ENCODE data around the gene KRT14.
"Not testable (repeated sequence)": the region's sequence is repeated elsewhere in the genome, so short reads cannot be mapped to it uniquely, and the experiment has no call there.

The KRT14 gene

DNA sequence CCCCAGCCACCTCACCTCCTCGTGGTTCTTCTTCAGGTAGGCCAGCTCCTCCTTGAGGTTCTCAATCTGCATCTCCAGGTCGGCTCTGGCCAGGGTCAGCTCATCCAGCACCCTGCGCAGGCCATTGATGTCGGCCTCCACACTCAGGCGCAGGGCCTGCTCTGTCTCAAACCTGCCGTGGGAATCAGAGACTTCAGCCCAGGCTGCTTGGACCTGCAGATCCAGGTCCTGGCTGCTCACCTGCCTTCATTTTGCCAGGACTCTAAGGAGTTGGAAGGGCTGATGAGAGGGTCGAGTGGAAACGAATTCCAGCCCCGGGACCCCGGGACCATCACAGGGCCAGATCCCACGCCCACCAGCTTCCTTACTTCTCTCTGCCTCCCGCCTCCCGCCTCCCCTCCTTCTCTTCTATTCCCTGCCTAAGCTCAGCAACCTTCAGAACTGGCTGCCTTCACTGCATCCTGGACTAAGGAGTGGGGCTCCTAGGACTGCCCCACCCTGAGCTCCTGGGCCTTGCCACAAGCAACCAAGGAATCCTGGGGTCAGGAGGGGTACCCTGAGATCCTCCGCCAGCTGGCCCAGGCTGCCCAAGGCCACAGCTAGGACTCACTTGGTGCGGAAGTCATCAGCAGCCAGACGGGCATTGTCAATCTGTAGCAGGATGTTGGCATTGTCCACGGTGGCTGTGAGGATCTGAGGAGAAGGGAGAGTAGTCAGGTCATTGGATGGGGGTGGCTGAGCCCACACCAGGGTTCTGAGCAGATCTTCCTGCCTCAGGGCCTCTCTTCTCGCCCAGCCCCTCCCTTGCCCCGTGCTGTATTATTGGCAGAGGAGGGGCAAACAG, 35.9 kb upstream of the KRT14 start:
- DNase-seq, result not testable (repeated sequence)

DNA sequence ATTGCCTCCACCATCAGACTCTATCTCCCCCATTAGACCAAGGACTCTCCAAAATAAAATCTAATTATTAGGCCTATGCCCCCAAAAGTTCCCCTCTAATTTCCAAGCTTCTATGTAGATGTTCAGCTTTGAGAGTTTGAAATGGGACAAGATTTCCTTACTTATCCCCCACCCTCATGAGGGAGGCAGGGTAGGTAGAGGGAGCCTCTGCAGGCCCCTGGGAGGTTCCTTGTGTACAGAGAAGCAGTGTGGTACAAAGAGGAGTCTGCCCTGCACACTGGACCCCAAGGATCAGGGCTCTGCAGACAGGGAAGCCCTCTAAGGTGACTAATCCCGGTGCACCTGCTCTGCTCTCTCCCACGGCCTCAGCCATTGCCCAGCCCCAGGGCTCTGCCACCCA, 35.2 kb upstream of the KRT14 start:
- no peak for DNase-seq

DNA sequence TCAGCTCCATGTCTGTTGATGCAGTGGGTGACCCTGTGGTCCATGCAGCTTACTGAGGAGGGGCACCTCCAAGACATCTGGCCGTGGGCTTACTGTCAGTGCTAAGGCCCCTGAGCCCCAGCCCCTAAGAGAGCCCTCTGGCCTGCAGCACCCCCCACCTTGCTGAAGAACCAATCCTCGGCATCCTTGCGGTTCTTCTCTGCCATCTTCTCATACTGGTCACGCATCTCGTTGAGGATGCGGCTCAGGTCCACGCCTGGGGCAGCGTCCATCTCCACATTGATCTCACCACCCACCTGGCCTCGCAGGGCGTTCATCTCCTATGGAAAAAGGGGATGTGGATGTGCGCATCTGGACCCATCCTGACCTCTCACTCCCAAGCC, 34.7 kb upstream of the KRT14 start:
- not testable (repeated sequence) for DNase-seq

DNA sequence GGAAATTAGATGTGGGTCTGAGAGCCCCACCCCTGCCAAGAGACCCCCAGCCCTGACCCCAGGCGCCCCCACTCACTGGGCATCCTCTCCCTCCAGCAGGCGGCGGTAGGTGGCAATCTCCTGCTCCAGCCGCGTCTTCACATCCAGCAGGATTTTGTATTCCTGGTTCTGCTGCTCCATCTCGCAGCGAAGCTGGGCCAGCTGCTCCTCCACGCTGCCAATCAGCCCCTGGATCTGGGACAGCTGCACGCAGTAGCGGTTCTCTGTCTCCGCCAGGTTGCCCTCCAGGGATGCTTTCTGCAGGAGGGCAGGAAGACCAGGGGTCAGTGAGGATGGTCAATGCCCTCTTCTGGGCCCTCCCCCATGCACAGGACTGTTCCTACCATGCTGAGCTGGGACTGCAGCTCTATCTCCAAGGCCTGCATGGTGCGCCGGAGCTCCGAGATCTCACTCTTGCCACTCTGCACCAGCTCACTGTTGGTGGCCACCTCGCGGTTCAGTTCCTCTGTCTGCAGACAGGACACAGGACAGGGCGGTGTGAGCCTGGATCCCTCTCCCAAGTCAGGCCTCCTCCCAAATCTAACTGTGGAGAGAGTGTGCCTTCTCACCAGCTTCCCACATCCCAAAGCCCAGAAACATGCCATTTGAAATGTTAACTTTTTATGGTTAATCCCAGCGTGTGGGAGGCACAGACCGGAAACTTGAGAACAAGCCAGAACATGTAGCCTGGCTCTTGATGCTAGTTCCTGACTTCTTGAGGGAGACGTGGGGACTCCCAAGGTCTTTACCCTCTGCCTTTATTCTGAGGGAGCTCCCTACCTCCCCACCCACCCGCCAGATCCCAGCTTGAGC, 34.1 kb upstream of the KRT14 start:
- DNase-seq, result no peak

DNA sequence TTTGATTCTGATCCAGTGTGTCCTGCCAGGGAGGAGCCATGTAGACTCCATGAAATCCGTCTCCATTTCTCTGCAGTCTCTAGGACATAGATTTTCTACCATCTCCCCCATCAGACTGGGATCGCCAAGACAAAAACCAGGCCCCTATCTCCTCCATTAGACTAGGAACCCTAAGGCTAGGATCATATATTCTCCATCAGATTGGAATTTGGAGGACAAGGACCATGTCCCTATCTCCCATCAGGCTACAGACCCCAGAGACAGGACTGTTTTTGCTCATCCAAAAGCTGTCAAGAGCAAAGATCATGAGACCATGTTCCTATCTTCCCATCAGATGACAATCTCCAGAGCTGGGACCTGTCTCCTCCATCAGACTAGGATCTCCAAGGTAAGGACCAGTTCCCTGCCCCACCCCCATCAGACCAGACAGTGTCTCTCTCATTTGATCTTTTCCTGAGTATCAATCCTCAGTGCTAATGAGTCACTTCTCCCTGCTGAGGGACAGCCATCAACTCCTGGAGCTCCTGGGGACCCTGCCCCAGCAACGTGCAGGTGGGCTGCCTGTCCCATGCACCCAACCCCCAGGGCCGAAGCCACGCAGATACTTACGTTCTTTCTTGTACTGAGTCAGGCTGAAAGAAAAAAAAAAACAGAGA, 33.4 kb upstream of the KRT14 start:
- DNase-seq, result not testable (repeated sequence)

DNA sequence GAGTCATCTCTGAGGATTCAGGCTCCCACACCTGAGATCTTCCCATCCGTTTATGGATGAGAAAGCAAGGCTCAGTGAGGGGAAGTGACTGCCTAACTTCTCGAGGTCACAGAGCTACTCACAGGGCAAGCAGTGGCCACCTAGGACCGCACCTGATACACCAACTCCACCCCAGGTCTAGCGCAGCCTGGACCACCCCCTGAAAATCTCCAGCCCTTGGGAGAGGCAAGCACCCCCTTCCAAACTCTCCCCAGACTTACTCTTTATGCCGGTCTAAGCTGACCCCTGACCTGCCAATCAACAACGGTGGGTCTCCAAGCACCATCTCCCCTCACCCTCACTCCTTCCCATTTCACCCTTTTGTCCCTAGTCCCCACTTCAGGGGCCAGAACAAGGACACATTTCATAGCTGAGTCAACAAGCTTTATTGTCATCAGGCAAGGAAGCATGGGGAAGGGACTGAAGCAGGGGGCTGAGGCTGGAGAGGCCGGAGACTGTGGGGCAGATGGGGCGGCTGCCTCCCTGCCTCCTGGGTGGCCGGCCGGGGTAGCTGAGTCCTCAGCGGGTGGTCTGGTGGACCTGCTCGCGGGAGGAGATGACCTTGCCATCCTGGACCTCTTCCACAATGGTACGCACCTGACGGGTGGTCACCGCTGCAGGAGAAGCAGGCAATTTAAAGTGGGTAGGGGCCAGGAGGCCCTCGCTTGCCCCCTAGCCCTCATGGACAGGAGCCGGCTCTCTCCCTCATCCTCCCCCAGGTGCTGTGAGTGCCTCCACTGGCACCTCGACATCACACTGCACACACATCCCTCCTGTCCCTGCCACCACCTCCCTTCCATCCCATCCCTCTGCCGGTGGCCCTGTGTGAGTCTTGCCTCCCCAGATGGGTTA, 32.6 kb upstream of the KRT14 start:
- DNase-seq, result no peak

DNA sequence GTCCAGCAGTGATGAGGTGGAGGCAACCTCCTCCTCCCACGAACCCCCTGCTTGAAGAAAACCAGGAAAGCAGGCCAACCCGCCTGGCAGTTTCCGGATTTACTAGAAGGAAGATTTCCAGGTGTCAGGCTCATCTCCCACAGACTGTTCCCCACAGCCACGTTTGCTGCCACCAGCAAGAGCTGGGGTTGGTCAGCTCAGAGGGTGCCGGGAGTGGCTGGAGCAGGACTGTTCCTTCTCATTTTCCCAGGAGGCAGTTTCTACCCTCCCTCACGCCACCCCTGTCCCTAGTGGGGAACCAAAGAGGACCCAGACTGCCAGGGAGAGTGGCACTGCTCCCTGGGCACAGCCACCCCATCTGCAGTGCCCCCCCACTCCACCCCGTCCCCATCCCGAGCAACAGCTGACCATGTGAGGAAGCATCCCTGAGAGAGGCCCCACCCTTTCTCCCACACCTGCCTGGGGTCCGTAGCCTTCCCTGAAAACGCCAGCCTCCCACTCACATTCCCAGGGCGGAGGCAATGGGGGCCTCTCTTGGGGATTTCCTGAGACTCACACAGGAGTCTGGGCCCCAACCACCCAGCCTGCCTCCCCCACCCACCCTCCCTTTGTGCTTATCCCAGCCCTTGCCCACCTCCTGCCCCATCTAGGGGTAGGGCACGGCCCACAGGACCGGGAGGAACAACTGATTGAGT, 31.8 kb upstream of the KRT14 start:
- no peak for DNase-seq

DNA sequence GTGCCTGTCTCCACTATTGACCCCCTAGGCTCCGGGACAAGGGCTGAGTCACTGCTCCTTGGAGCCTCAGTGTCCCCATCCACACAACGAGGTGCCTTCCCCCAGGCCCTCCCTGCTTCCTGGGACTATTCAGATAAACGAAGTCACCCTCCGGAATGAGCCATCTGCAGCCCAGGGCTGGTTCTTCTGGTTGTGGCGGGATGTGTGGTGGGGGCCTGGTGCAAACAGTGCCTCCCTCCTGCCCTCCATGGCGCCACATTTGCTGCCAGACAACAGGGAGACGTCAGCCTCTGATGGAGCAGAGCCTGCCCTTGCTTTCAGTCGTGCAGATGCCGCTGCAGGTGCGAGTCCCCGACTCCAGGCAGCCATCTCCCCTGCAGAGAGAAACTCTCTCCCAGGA, 31.0 kb upstream of the KRT14 start:
- DNase-seq, result no peak

DNA sequence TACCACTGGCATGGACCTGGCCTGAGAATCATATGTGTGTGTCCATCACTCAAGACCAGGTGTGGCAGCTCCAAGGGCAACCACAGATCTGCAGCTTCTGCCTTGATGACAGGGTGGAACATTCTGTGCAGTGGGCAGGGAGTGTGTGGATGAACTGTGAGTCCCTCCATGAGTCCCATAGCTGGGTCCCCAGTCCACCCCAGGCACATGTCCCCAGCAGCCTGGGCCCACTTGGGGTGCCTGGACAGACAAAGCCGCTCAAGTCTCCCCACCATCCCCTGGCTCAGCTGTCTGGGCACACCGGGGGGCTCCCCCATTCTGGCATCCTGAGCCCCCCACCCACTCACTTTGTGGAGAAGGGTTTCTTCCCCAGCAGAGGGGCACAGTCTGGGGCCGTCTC, 30.4 kb upstream of the KRT14 start:
- no peak for DNase-seq

DNA sequence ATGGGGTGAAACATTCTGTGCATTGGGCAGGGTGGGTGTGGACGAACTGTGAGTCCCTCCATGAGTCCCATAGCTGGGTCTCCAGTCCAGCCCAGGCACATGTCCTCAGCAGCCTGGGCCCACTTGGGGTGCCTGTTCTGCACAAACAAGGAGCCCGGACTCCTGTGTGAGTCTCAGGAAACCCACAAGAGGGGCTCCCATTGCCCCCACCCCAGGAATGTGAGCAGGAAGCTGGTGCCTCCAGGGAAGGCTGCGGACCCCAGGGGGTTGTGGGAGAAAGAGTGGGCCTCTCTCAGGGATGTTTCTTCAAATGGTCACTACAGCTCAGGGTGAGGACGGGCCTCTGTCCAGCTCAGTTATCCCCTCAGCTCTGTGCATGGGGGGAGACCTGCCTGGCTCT, 29.8 kb upstream of the KRT14 start:
- DNase-seq, result not testable (repeated sequence)

DNA sequence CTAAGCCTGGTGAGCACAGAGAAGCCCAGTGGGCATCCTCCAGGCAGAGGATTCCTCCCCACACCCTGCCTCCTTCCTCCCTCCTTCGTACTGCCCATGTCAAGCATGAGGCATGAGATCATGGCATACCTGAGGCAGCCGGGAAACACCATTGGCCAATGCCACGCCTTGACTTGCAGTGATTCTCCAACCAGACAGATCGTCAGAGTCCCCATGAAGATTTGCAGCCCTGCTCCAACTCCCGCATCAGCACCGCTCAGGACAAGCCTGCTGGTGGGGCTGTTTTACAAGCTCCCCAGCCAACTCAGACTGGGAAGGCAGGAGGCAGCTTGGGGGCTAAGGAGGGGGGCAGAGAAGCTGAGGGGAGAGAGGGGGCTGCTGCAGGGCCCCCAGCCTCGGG, 28.8 kb upstream of the KRT14 start:
- no peak for DNase-seq

DNA sequence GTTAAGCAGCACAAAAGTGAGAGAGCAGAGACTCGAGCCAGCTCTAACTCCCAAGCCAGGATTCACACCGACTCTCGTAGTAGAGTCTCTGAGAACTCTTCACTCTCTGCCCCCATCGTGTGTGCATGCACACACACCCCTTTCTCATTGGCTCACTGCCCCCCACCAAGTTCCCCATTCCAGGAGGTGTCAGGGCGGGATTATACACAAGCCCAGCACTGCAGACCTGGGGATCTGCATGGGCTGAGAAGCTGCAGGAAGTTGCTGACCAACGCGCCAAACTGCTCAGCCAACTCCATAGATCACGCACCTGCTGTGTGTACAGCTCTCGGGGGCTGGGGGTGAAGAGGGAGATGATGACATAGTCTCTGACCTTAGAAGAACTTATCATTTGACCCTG, 28.1 kb upstream of the KRT14 start:
- DNase-seq, result not testable (repeated sequence)

DNA sequence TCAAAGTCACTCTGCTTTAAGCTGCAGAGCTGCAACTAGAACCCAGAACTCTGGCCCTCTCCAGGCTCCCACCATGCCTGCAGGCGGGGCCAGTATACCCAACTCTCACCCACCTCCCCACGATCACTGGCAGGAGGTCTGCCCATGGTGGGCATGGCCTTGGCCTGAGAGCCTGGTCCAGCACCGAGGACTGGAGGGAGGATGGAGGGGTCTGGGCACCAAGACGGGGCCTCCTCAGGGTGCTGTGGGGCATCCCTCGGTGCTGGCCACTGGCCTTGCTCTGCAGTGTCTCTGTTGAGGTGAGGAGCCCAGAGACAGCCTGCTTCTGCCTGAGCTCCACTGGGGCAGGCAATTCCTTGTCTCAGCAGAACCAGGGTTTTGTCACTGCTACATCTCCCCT, 27.4 kb upstream of the KRT14 start:
- DNase-seq, result no peak

DNA sequence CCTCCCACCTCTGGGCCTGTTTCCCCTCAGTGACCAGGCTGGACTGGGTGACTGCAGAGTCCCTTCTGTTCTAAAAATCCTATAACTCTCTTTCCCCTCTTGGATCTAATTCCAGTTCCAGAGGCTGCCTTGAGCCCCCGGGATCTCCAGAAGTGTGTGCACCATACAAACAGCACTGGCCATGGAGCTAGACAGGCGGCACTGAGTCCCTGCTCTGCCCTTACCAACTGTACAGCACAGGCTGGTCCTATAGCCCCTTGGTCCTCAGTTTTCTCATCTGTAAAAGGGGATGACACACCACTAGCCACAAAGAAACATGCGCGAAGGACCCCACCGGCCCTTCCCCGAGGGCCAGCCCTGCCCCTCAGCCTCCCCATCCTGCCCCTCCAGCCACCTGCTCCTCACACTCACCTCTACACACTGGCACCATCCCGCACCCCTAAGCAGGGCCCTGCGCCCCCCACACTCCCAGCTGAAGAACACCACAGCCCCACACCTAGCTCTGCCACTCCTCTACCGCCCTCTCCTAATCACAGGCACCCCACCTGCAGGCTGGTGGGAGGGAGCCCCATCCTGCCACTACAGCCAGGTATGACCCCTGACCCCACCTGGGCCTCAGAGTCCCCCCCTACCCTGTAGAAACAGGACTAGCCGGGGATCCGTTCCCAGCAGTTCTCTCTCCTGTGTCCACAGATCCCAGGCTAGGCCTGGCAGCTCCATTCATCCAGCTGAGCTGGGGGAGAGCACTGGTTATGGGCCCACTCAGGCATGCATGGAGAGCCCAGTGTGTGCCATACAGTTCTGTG, 26.8 kb upstream of the KRT14 start:
- no peak for DNase-seq

DNA sequence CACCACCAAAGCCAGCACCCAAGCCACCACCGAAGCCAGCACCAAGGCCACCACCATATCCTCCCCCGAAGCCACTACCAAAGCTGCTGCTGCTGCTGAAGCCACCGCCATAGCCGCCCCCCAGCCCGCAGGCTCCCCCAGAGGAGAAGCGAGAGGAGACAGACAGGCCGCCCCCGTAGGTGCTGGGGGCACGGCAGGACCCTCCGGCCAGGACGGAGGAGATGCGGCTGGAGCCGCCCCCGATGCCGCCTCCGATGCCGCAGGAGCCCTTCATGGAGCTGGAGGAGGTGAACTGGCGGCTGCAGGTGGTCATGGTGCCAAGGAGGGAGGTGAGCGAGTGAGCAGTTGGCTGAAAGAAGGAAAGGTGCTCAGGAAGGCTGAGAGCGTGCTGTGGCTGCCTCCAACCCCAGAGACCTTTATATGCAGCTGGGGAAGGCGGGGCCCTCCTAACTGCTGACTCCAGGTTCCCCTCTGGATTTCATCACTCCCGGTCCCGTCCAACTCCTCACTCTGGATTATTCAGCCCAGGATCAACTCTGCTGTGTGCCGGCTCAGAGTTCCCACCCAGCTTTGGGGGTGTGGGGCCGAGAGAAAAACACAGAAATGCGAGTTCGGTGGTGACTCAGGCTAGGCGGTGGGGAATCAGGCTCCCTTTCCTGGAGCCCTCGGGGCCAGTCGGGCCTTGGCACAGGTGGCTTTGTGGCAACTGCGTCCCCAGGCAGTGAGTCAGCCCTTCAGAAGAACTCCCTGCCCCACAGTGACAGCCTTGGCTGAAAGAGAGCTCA, 25.9 kb upstream of the KRT14 start, which contains the start of gene KRT16:
Gene KRT16 (minus strand): TSS at position 392 of the 785 bp plus-strand sequence. CDS start 79 bp downstream, at position 313.
- not testable (repeated sequence) for DNase-seq

DNA sequence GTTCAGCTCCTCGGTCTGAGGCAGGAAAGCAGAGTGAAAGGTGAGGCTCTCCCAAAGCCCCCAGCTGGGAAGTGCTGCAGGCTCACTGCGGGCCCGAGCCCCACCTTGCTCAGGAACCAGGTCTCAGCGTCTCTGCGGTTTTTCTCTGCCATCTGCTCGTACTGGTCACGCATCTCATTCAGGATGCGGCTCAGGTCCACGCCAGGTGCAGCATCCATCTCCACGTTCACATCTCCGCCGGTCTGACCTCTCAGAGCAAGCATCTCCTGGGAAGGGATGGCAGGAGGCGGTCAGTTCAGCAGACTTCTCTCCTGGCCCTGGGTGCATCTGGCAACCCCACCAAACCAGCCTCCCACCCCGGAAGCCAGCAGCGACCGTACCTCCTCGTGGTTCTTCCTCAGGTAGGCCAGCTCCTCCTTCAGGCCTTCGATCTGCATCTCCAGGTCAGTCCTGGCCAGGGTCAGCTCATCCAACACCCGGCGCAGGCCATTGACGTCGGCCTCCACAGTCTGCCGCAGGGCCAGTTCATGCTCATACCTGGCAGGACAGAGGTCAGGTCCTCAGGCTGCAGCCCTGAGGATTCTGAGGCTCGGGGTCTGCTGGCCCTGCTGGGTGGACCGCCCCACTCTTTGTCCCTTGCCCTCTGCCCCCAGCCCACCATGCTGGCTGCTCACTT, 24.4 kb upstream of the KRT14 start:
- no peak for DNase-seq

DNA sequence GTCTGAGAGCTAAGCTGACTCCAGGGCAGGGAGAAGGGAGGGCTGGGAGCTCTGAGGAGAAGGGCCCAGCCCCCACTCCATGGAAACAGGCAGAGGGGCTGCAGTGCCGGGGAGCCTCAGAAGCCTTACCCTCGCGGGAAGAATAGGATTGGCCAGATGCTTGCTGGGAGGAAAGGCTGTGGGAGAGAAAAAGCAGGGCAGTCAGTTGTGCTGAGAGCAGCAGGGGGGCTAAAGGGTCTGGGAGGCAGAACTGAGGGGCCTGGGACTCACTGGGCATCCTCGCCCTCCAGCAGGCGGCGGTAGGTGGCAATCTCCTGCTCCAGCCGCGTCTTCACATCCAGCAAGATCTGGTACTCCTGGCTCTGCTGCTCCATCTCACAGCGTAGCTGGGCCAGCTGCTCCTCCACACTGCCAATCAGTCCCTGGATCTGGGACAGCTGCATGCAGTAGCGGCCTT, 23.4 kb upstream of the KRT14 start:
- DNase-seq, result peak; percentile 8

DNA sequence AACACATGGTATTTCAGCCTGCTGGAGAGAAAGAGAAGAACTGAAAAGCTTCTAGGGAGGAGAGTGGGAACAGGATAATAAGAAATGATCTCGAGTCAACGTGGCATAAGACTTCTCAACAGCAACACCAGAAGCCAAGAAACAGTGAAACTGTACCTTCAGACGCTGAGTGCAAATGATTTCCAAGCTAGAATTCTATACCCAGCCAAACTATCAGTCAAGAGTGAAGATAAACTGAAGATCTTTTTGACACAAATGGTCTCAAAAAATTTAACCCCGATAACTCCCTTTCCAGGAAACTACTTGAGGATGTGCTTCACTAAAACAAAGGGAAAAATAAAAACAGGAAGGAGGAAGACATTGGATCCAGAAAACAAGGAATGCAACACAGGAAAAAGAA, 20.2 kb upstream of the KRT14 start:
- not testable (repeated sequence) for DNase-seq

DNA sequence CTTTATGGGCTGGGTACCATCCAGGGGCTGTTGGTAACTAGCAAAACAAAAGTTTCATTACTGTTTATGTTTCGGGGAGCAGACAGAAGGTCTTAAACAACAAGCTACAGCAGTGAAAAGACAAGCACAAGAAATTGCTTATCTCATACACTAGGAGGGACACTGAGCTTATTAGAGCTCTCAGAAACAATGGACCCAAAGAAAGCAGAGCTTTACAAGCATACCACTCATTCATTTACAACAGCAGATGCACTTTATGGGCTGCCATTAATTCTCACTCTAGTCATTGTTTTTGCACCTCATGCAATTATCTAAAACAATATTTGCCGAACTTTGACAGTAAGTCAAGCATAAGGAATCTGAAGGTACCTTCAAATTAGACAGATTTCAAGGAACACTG, 15.8 kb upstream of the KRT14 start:
- DNase-seq, result no peak
